ENCODE results near the gene SCGB1A1. TPM values are rescaled to one million over a fixed set of nuclear protein-coding genes. Genes with fewer than 3 reads are reported as not detected.

Gene SCGB1A1
- total RNA-seq, 1 experiment from 2014 or later: not detected

- H3K4me1 ChIP-seq: peaks cover 53% of the 10 kb centered on the region
- TF ChIP-seq CTCF (IDR thresholded peaks at IDR 0.05; ENCODE audit: insufficient read depth in 1 of 2, low read depth in 1 of 2, low read length in 1 of 2, severe bottlenecking in 1 of 2, unreplicated experiment in 1 of 2): no peak
- DNase-seq: no peak
- no peaks in the 10 kb centered on the region for H3K27me3 ChIP-seq (replicated peaks; ENCODE audit: control insufficient read depth, insufficient read depth, low read length)
- ChIA-PET POLR2A (no interaction called here), CTCF (interaction anchor here (1.0 to 1.2 kb wide), 2 partner anchors 158 to 160 kb away, joined by 3 read pairs; no protein-coding TSS in a partner anchor)
- H3K36me3 ChIP-seq (ENCODE audit: control insufficient read depth, insufficient read depth, low read length): no peaks in the 10 kb centered on the region
- intact Hi-C loops (cut with micrococcal nuclease; ENCODE audit: unreplicated experiment): no loop called here
- Mint-ChIP-seq H3K9me3 (ENCODE audit: unreplicated experiment) (no peaks in the 10 kb centered on the region), H3K4me3 (ENCODE audit: unreplicated experiment) (no peak overlapping the region), H3K36me3 (ENCODE audit: insufficient read depth, unreplicated experiment) (peaks cover 18% of the 10 kb centered on the region), H3K27ac (ENCODE audit: unreplicated experiment) (no peak overlapping the region), H3K4me1 (ENCODE audit: low read depth, unreplicated experiment) (peaks cover 26% of the 10 kb centered on the region), H3K27me3 (ENCODE audit: insufficient read depth, unreplicated experiment) (no peaks in the 10 kb centered on the region)
- no TSS peak for BruUV-seq (replicated peaks)
- H3K9me3 ChIP-seq: no peaks in the 10 kb centered on the region
- H3K4me3 ChIP-seq (ENCODE audit: low read depth, low read length): no peak overlapping the region
Measured at GRCh38 chr11:62400760-62401159, 18.1 kb upstream of the SCGB1A1 start.

- Histone ChIP-seq H3K9me3 (no peaks in the 10 kb centered on the region), H3K4me1 (peaks cover 47% of the 10 kb centered on the region), H3K36me3 (ENCODE audit: control insufficient read depth, insufficient read depth, low read length) (no peaks in the 10 kb centered on the region), H3K4me3 (ENCODE audit: low read depth, low read length) (no peak overlapping the region), H3K27me3 (replicated peaks; ENCODE audit: control insufficient read depth, insufficient read depth, low read length) (no peaks in the 10 kb centered on the region)
- Mint-ChIP-seq H3K4me1 (ENCODE audit: low read depth, unreplicated experiment) (peaks cover 26% of the 10 kb centered on the region), H3K9me3 (ENCODE audit: unreplicated experiment) (no peaks in the 10 kb centered on the region), H3K27me3 (ENCODE audit: insufficient read depth, unreplicated experiment) (no peaks in the 10 kb centered on the region), H3K36me3 (ENCODE audit: insufficient read depth, unreplicated experiment) (peaks cover 18% of the 10 kb centered on the region), H3K4me3 (ENCODE audit: unreplicated experiment) (no peak overlapping the region), H3K27ac (ENCODE audit: unreplicated experiment) (no peak overlapping the region)
- intact Hi-C loops (cut with micrococcal nuclease; ENCODE audit: unreplicated experiment): no loop called here
- ChIA-PET POLR2A (no interaction called here), CTCF (interaction anchor here (0.5 to 1.9 kb wide), 3 partner anchors 13 to 142 kb away, joined by 3 to 5 read pairs (median 3); no protein-coding TSS in a partner anchor)
- TF ChIP-seq CTCF (IDR thresholded peaks at IDR 0.05; ENCODE audit: insufficient read depth in 1 of 2, low read depth in 1 of 2, low read length in 1 of 2, severe bottlenecking in 1 of 2, unreplicated experiment in 1 of 2): no peak
- no peak for DNase-seq
- no TSS peak for BruUV-seq (replicated peaks)
Measured at GRCh38 chr11:62401356-62401755, 17.5 kb upstream of the SCGB1A1 start.

- ChIA-PET POLR2A (no interaction called here), CTCF (interaction anchor here (0.7 to 1.9 kb wide), 2 partner anchors 113 to 141 kb away, joined by 3 to 5 read pairs; no protein-coding TSS in a partner anchor)
- no peak for DNase-seq
- intact Hi-C loops (cut with micrococcal nuclease; ENCODE audit: unreplicated experiment): no loop called here
- Histone ChIP-seq H3K9me3 (no peaks in the 10 kb centered on the region), H3K4me1 (peaks cover 42% of the 10 kb centered on the region), H3K27me3 (replicated peaks; ENCODE audit: control insufficient read depth, insufficient read depth, low read length) (no peaks in the 10 kb centered on the region), H3K4me3 (ENCODE audit: low read depth, low read length) (no peak overlapping the region), H3K36me3 (ENCODE audit: control insufficient read depth, insufficient read depth, low read length) (no peaks in the 10 kb centered on the region)
- H3K27me3 Mint-ChIP-seq (ENCODE audit: insufficient read depth, unreplicated experiment): no peaks in the 10 kb centered on the region
- TF ChIP-seq CTCF (IDR thresholded peaks at IDR 0.05; ENCODE audit: insufficient read depth in 1 of 2, low read depth in 1 of 2, low read length in 1 of 2, severe bottlenecking in 1 of 2, unreplicated experiment in 1 of 2): no peak
- no peaks in the 10 kb centered on the region for H3K9me3 Mint-ChIP-seq (ENCODE audit: unreplicated experiment)
- no peak overlapping the region for H3K27ac Mint-ChIP-seq (ENCODE audit: unreplicated experiment)
- H3K4me3 Mint-ChIP-seq (ENCODE audit: unreplicated experiment): no peak overlapping the region
- BruUV-seq (replicated peaks): no TSS peak
- peaks cover 18% of the 10 kb centered on the region for H3K36me3 Mint-ChIP-seq (ENCODE audit: insufficient read depth, unreplicated experiment)
- peaks cover 26% of the 10 kb centered on the region for H3K4me1 Mint-ChIP-seq (ENCODE audit: low read depth, unreplicated experiment)
Measured at GRCh38 chr11:62401811-62402210, 17.0 kb upstream of the SCGB1A1 start.
